Measurements from ENCODE around the gene PARG.

Gene PARG

DNA sequence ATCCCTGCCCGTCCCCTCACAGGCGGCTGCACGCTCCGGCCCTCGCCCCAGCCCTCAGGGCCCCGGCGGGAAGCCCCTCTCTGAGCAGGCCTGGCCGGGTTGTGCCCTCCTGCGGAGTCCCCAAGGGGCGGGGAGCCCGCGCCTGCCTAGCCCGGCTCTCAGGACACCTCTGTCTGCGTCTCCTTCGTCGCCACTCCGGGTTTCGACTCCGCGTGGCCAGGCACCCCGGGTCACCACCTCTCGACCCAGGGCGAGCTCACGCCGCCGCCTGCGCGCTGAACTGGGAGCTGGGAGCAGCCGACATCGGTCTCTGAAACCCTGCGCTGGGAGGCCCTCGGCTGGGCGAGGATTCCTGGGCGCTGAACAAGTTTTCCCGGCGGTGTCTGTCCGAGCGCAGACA lies 173.5 kb downstream of the PARG start:
- peaks cover 5% of the 10 kb centered on the region; the same call in 1 of the 2 replicates for H3K4me1 ChIP-seq (ENCODE audit: insufficient read depth, low read length)
- peak overlapping the region; percentile 24; the same call in 1 of the 2 replicates for H3K9ac ChIP-seq (ENCODE audit: low read depth, low read length)
- no peaks in the 10 kb centered on the region for H3K36me3 ChIP-seq (ENCODE audit: insufficient read depth, low read length)
- H3K9me3 ChIP-seq (ENCODE audit: control insufficient read depth, insufficient read depth, low read length), result no peaks in the 10 kb centered on the region
